ENCODE measurements around the gene MCFD2.

MCFD2 gene

GRCh38 chr2:46871976-46872381 lies 43.6 kb downstream of the MCFD2 start:
- DNase-seq = no peak

DNA sequence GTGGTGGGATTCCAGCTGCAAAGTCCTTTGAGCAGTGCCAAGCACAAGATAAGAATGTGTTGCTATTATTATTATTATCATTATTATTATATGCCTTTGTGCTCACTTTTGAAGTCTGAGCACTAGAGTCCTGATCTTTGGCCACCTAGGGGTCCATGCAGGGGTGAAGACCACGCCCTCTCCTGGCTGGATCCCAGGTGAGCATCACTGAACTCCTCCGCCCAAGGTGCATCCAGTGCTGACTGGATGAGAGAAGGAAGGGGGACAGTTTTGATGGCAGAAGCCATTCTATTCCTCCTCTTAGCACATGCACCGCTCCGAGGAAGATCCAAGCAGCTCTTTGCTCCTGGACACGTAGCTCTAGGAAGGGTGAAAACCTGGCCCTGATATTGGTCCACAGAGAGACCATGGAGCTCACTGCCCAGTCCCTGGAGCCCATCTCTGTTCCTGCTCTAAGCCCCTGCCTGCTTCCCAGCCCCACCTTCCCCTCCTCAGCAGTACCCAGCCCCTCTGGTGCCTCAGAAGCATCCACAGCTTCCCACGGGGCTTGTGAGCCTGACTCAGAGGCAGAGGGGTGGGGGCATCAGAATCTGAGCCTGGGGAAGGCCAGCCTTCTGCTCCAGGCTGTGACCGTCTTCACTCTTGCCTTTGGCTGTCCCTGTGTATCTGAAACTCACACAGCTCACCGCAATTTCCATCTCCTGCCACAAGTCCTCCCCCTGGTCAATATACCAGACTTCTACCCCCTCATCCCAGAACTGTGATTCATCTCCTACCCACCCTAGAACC lies 45.4 kb downstream of the MCFD2 start:
- DNase-seq = no peak

DNA sequence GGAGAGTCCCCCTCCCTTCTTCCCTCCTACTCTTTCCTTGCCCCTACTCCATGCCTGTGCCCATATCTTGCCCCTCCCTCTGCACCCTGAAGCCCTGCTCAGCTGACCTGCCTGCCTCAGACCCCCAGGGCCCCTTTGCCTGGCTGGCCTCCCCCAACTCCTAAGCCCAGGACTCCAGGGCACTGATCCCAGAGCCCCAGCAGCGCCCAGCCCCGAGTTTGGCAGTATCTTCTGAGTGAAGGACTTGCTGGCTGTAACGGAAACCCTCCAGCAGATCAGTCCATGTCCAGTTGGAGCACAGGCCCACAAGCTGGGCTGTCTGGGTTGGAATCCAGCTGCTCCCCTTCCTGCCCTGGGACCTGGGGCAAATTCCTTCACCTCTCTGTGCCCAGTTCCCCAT lies 46.0 kb downstream of the MCFD2 start:
- no peak for DNase-seq

- DNase-seq = no peak
Observed at GRCh38 chr2:46866770-46867246, 48.8 kb downstream of the MCFD2 start.

GRCh38 chr2:46865181-46865970 lies 50.2 kb downstream of the MCFD2 start:
- no peak for DNase-seq

- no peak for DNase-seq
Observed at GRCh38 chr2:46863882-46864281, 51.7 kb downstream of the MCFD2 start.

GRCh38 chr2:46862514-46862913 lies 53.1 kb downstream of the MCFD2 start:
- no peak for DNase-seq

DNA sequence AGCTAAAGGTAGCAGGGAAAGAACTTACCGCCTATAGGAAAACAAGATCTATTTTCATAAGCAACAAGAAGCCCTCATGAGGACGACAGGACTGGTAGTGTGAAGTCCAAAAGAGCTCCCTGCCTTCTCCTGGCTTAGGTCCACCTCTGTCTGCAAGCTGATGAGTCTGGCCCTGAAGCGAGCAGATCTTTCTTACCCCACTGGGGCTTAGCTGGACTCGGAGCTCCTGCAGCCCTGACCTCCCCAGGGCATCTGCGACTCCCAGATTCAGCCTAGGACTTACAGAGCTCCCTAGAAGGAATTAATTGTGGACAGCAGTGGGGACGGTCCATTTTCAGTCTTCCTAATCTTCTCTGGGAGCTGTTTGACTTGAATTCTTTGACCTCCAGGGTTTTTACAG lies 53.7 kb downstream of the MCFD2 start:
- no peak for DNase-seq

GRCh38 chr2:46859482-46859881 lies 56.1 kb downstream of the MCFD2 start:
- no peak for DNase-seq

DNA sequence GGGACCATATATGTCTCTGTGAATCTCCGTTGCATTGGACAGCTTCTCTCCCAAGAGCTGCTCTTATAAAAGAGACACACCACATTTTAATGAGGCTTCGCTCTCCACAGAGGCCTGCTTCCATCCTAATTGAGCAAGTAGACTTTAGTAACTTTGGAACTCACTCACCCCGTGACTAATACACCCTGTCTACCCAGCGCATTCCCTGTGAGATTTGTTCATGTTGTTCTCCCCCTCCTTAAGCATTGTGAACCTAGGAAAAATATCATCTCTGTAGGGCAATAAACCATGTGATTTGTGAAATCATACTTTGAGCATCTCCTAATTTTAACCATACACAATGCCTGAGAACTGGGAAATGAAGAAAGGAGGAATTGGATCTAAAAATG lies 56.9 kb downstream of the MCFD2 start:
- DNase-seq = no peak

- DNase-seq = no peak
Observed at GRCh38 chr2:46857871-46858701, 57.5 kb downstream of the MCFD2 start.

DNA sequence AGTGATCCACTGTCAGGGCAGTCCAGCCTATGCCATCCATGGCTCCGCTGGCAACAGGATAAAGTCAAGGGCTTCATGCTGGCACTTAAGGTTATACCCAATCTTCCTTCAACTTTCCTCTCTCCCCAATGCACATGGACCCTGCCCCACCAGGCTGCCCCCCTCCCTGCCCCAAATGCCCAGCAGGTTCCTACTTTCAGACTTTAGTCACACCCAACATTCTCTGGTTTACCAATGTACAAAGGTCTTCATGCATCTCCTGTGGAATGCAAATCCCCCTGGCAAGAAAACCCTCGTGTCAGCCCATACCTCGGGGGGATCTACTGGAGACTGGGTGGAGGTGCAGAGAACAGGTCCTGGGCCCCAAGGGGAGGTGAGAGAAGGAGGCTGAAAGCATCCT lies 59.3 kb downstream of the MCFD2 start:
- DNase-seq = no peak

GRCh38 chr2:46855805-46856204 lies 59.8 kb downstream of the MCFD2 start:
- DNase-seq = no peak

DNA sequence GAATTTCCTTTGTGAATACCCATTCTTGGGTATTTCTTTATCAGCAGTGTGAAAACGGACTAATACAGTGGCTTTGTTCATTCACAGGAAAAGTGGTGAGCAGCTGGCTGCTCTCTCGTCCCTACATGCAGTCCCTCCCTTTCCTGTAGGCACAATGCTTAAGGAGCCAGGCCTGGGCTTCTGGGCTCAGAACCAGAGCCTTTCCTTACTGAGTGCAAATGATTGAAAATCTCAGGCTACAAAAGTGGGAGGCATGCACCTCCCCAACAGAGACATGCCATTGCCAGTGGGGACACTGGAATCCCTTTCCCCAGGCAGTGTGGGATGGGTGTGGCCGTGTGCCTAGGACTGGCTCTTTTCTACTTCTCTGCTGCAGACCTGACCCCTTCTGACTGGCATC lies 61.3 kb downstream of the MCFD2 start:
- no peak for DNase-seq

DNA sequence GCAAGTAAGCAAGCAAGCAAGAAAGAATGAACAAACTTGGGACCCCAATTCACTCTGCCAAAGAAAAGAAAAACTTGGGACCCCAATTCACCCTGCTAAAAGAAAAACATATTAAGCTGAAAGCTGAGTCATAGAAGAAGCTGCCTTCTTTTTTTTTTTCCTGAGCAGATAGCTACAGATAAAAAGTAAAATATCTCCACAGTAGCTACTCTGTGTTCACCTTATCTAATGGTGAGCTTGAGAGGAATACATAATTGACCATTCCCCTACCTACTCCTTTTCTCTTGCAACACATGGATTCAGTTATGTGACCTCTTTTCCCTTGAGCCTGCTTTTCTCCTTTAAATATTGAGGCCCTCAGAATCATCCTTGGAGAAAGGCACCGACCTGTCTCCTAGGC lies 63.0 kb downstream of the MCFD2 start:
- no peak for DNase-seq

DNA sequence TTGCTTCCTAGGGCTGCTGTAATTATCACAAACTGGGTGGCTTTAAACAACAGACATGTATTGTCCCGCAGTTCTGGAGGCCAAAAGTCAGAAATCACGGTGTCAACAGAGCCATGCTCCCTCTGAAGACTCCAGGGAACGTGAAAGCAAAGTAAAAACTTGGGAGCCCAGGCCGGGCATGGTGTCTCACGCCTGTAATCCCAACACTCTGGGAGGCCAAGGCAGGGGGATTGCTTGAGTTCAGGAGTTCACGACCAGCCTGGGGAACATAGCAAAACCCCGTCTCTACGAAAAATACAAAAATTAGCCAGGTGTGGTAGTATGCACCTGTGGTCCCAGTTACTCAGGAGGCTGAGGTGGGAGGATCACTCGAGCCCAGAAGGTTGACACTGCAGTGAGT lies 63.5 kb downstream of the MCFD2 start:
- no peak for DNase-seq
